Fibroblast of lung (primary cell): ENCODE measurements around the gene RIBC1. TPM values are rescaled to one million over a fixed set of nuclear protein-coding genes. Genes with fewer than 3 reads are reported as not detected.

ENCODE experiments used
- DNase-seq, 2 donors: peaks; one replicate each; pipeline versions ENCODE4 v3.0.0 to v3.0.0-alpha.2; 2010; ENCODE audit warnings: low read depth in 2 of 2
- H2AFZ ChIP-seq: 2 replicates; pipeline ENCODE4 v1.5.1; 2012; ENCODE audit warnings: low read length, control low read depth, inconsistent platforms
- H3K27ac ChIP-seq: 2 replicates; pipeline ENCODE4 v1.5.1; 2011; ENCODE audit warnings: low read length, control low read depth; ENCODE audit not compliant: insufficient read depth
- H3K27me3 ChIP-seq: 2 replicates; pipeline ENCODE4 v1.5.1; 2011; ENCODE audit warnings: mild to moderate bottlenecking, low read length; ENCODE audit not compliant: control insufficient read depth, insufficient read depth
- H3K36me3 ChIP-seq: 2 replicates; pipeline ENCODE4 v1.5.1; 2011; ENCODE audit warnings: low read length; ENCODE audit not compliant: control insufficient read depth, insufficient read depth
- H3K4me1 ChIP-seq: 2 replicates; pipeline ENCODE4 v1.5.1; 2011; ENCODE audit warnings: low read length; ENCODE audit not compliant: control insufficient read depth, insufficient read depth; ENCODE audit errors: extremely low read depth
- H3K4me2 ChIP-seq: 2 replicates; pipeline ENCODE4 v1.5.1; 2011; ENCODE audit warnings: low read length, control low read depth; ENCODE audit not compliant: insufficient read depth; ENCODE audit errors: extremely low read depth
- H3K4me3 ChIP-seq, 4 experiments: fragments of 200-600 bp in 1 of 4; sonication (generic) in 1 of 4; replicated peaks in 1 of 4; 2 replicates each; pipeline ENCODE4 v1.5.1; 2011 to 2016; ENCODE audit warnings: low read length in 4 of 4, low read depth in 3 of 4, mild to moderate bottlenecking in 3 of 4, control low read depth in 2 of 4, inconsistent platforms in 1 of 4, mixed read lengths in 1 of 4; ENCODE audit not compliant: insufficient read depth in 1 of 4; ENCODE audit errors: control extremely low read depth in 1 of 4
- H3K79me2 ChIP-seq: 2 replicates; pipeline ENCODE4 v1.5.1; 2012; ENCODE audit warnings: mild to moderate bottlenecking, low read length, inconsistent platforms; ENCODE audit not compliant: control insufficient read depth, insufficient read depth
- H3K9ac ChIP-seq: 2 replicates; pipeline ENCODE4 v1.5.1; 2011; ENCODE audit warnings: mild to moderate bottlenecking, low read length, control low read depth; ENCODE audit not compliant: insufficient read depth
- H3K9me3 ChIP-seq: 2 replicates; pipeline ENCODE4 v1.5.1; 2012; ENCODE audit warnings: low read depth, low read length; ENCODE audit not compliant: control insufficient read depth, insufficient read depth
- H4K20me1 ChIP-seq: 2 replicates; pipeline ENCODE4 v1.5.1; 2011; ENCODE audit warnings: low read length; ENCODE audit not compliant: control insufficient read depth, insufficient read depth; ENCODE audit errors: extremely low read depth
- CTCF ChIP-seq, 2 donors: IDR thresholded peaks in 1 of 2; conservative IDR thresholded peaks in 1 of 2; 1 replicate in 1 of 2; 2 replicates in 1 of 2; pipeline ENCODE4 v1.5.1; 2011 to 2012; ENCODE audit warnings: low read length in 2 of 2, control low read depth in 1 of 2, inconsistent platforms in 1 of 2, low read depth in 1 of 2, mild to moderate bottlenecking in 1 of 2
- EZH2 ChIP-seq: IDR thresholded peaks from 2 replicates; pipeline ENCODE4 v1.5.1; 2012; ENCODE audit warnings: low read length, control low read depth, mild to moderate bottlenecking; ENCODE audit errors: missing control alignments
- polyA plus RNA-seq, 2 donors: library from polyadenylated mRNA; depleted of rRNA in 1 of 2; stranded (reverse) in 1 of 2; unstranded in 1 of 2; fragments of >200 nt; gene quantifications; 2 replicates each; pipeline ENCODE4 v1.2.1, GENCODE V29; 2011 to 2012; ENCODE audit warnings: missing spikeins in 1 of 2
- total RNA-seq: library from RNA; depleted of rRNA; stranded (reverse); fragments of >200 nt; gene quantifications from 2 replicates; pipeline ENCODE4 v1.2.1, GENCODE V29; 2014

The RIBC1 gene
- total and polyA plus RNA-seq, 2 donors (not counting 1 experiment from before 2014, with no cell fraction given) = 0.15 to 1.3 TPM

DNA sequence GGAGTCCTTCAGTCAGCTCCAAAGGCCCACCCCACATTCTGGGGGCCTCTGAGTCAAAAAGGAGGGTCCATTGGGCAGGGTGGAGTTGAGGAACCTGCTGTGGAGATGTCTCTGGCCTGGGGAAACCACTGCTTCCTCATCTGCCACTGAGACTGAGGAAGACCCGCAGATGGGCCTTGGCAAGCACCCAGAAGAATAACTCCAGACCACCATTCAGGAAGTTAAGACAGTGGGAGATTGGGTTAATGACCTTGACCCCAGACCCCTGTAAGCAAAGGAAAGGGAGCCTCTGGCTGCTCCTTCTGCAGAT, 19.6 kb downstream of the RIBC1 start:
- no peak overlapping the region for H2AFZ ChIP-seq

GRCh38 chrX:53445977-53446376, 23.3 kb downstream of the RIBC1 start:
- H3K4me1 ChIP-seq = peaks cover 2% of the 10 kb centered on the region
- no peaks in the 10 kb centered on the region for H3K9me3 ChIP-seq
- H3K36me3 ChIP-seq = no peaks in the 10 kb centered on the region
- H4K20me1 ChIP-seq = no peaks in the 10 kb centered on the region
- no peaks in the 10 kb centered on the region for H3K79me2 ChIP-seq
- no peak overlapping the region for H3K9ac ChIP-seq
- peak; percentile 15 to 40 for DNase-seq
- no peak overlapping the region for H3K27ac ChIP-seq
- no peak overlapping the region for H3K4me2 ChIP-seq
- no peaks in the 10 kb centered on the region for H3K27me3 ChIP-seq
- peak; percentile 59 to 67 for TF ChIP-seq CTCF (conservative IDR thresholded peaks at IDR 0.05 in 1 of 2, IDR thresholded peaks at IDR 0.05 in 1 of 2; ENCODE audit: low read depth in 1 of 2, low read length in 2 of 2)
- no peak for TF ChIP-seq EZH2
- no peak overlapping the region for H3K4me3 ChIP-seq
- H2AFZ ChIP-seq = no peak overlapping the region

More for the DNA sequence above, 19.6 kb downstream of the RIBC1 start:
- Histone ChIP-seq H3K27ac (no peak overlapping the region), H3K4me3 (no peak overlapping the region), H3K27me3 (no peaks in the 10 kb centered on the region), H4K20me1 (no peaks in the 10 kb centered on the region), H3K4me2 (peak overlapping the region; percentile 85), H3K79me2 (no peaks in the 10 kb centered on the region), H3K9me3 (no peaks in the 10 kb centered on the region), H3K4me1 (peaks cover 2% of the 10 kb centered on the region), H3K9ac (no peak overlapping the region), H3K36me3 (no peaks in the 10 kb centered on the region)
- TF ChIP-seq CTCF (conservative IDR thresholded peaks at IDR 0.05 in 1 of 2, IDR thresholded peaks at IDR 0.05 in 1 of 2; ENCODE audit: low read depth in 1 of 2, low read length in 2 of 2) (no peak), EZH2 (no peak)
- DNase-seq = no peak

GRCh38 chrX:53447441-53447840, 24.8 kb downstream of the RIBC1 start:
- Histone ChIP-seq H3K36me3 (no peaks in the 10 kb centered on the region), H3K27me3 (no peaks in the 10 kb centered on the region), H4K20me1 (no peaks in the 10 kb centered on the region), H3K4me1 (no peaks in the 10 kb centered on the region), H3K9me3 (no peaks in the 10 kb centered on the region), H3K4me3 (no peak overlapping the region), H2AFZ (no peak overlapping the region), H3K79me2 (no peaks in the 10 kb centered on the region), H3K4me2 (no peak overlapping the region), H3K27ac (no peak overlapping the region), H3K9ac (no peak overlapping the region)
- no peak for DNase-seq
- TF ChIP-seq CTCF (conservative IDR thresholded peaks at IDR 0.05 in 1 of 2, IDR thresholded peaks at IDR 0.05 in 1 of 2; ENCODE audit: low read depth in 1 of 2, low read length in 2 of 2) = no peak
- TF ChIP-seq EZH2 = no peak
